EL (cell line): ENCODE measurements around the gene MAST3.

Source experiments
- DNase-seq: peaks from one replicate; pipeline ENCODE4 v3.0.0-alpha.2; 2016

The MAST3 gene

GRCh38 chr19:18097217-18097992 is at the start of gene MAST3:
MAST3 (plus strand) TSS chr19:18097778; CDS start chr19:18097793, 15 bp downstream.
- DNase-seq: peak; percentile 79

- peak; percentile 14 for DNase-seq
Measured at GRCh38 chr19:18049385-18049784, 48.2 kb upstream of the MAST3 start.

GRCh38 chr19:18051887-18052286 is 45.7 kb upstream of the MAST3 start:
- no peak for DNase-seq

- peak; percentile 54 for DNase-seq
Measured at GRCh38 chr19:18053576-18054219, 43.9 kb upstream of the MAST3 start.

- DNase-seq: no peak
Measured at GRCh38 chr19:18055967-18056366, 41.6 kb upstream of the MAST3 start.

GRCh38 chr19:18057557-18057956 is 40.0 kb upstream of the MAST3 start:
- DNase-seq: no peak

- DNase-seq: peak; percentile 73
Measured at GRCh38 chr19:18058208-18059009, 39.2 kb upstream of the MAST3 start.

GRCh38 chr19:18059297-18059696 is 38.3 kb upstream of the MAST3 start:
- no peak for DNase-seq

- DNase-seq: no peak
Measured at GRCh38 chr19:18059902-18060301, 37.7 kb upstream of the MAST3 start.

GRCh38 chr19:18060472-18060871 is 37.1 kb upstream of the MAST3 start:
- no peak for DNase-seq

- DNase-seq: no peak
Measured at GRCh38 chr19:18062028-18062427, 35.5 kb upstream of the MAST3 start.

GRCh38 chr19:18063463-18063862 is 34.1 kb upstream of the MAST3 start:
- peak; percentile 23 for DNase-seq

- DNase-seq: no peak
Measured at GRCh38 chr19:18065173-18065495, 32.4 kb upstream of the MAST3 start.

- DNase-seq: no peak
Measured at GRCh38 chr19:18068395-18068794, 29.2 kb upstream of the MAST3 start.

- DNase-seq: no peak
Measured at GRCh38 chr19:18069383-18069782, 28.2 kb upstream of the MAST3 start.

- DNase-seq: no peak
Measured at GRCh38 chr19:18070181-18070580, 27.4 kb upstream of the MAST3 start.

GRCh38 chr19:18072335-18072734 is 25.2 kb upstream of the MAST3 start:
- no peak for DNase-seq

GRCh38 chr19:18073197-18073596 is 24.4 kb upstream of the MAST3 start:
- no peak for DNase-seq

GRCh38 chr19:18074192-18074591 is 23.4 kb upstream of the MAST3 start:
- no peak for DNase-seq

GRCh38 chr19:18083929-18084684 is 13.5 kb upstream of the MAST3 start:
- DNase-seq: no peak

GRCh38 chr19:18085702-18086457 is 11.7 kb upstream of the MAST3 start:
- no peak for DNase-seq

GRCh38 chr19:18086590-18087138 is 10.9 kb upstream of the MAST3 start, which contains the start of gene IL12RB1:
IL12RB1 (minus strand) TSS chr19:18086934; CDS start chr19:18086823, 111 bp downstream.
- peak; percentile 30 for DNase-seq
